Caco-2 (cell line): Measurements from ENCODE around the gene TEX35. TPM values are rescaled to one million over a fixed set of nuclear protein-coding genes. Genes with fewer than 3 reads are reported as not detected.

Source experiments
- BruUV-seq: library from RNA; stranded (reverse); fragments of 400-500 nt; replicated peaks from 2 replicates; lab custom pipeline; 2021; lab: Mats Ljungman, UMichigan
- CTCF ChIA-PET: fragments of 300-600 bp; sonication (Branson Sonifier 250); formaldehyde crosslinking; loops from one replicate; lab custom pipeline; 2022; ENCODE audit warnings: antibody characterized with exemption; lab: Charles Lee
- POLR2A ChIA-PET: fragments of 300-600 bp; sonication (Branson Sonifier 250); formaldehyde crosslinking; loops from one replicate; lab custom pipeline; 2022; ENCODE audit warnings: antibody characterized with exemption; lab: Charles Lee
- DNase-seq, 2 experiments: peaks; one replicate each; pipeline versions ENCODE4 v3.0.0 to v3.0.0-alpha.2; 2020 to 2022
- H3K27me3 ChIP-seq: replicated peaks from 2 replicates; pipeline ENCODE4 v1.6.0; 2011; ENCODE audit warnings: low read length; ENCODE audit not compliant: control insufficient read depth, insufficient read depth
- H3K36me3 ChIP-seq: 2 replicates; pipeline ENCODE4 v1.5.1; 2011; ENCODE audit warnings: low read length; ENCODE audit not compliant: control insufficient read depth, insufficient read depth
- H3K4me1 ChIP-seq: fragments of 250-450 bp; sonication (Bioruptor Pico); 2 replicates; pipeline ENCODE4 v1.5.1; 2020; ENCODE audit warnings: mild to moderate bottlenecking
- H3K4me3 ChIP-seq: 2 replicates; pipeline ENCODE4 v1.5.1; 2011; ENCODE audit warnings: low read depth, mild to moderate bottlenecking, control low read depth, low read length
- H3K9me3 ChIP-seq: fragments of 250-450 bp; sonication (Bioruptor Pico); 2 replicates; pipeline ENCODE4 v1.5.1; 2020; ENCODE audit warnings: mild to moderate bottlenecking, moderate library complexity
- H3K27ac Mint-ChIP-seq: one replicate; pipeline ENCODE4 v1.8.0; 2022; ENCODE audit warnings: mixed read lengths; ENCODE audit not compliant: unreplicated experiment
- H3K27me3 Mint-ChIP-seq: one replicate; pipeline ENCODE4 v1.8.0; 2022; ENCODE audit warnings: mixed read lengths; ENCODE audit not compliant: insufficient read depth, unreplicated experiment
- H3K36me3 Mint-ChIP-seq: one replicate; pipeline ENCODE4 v1.8.0; 2022; ENCODE audit warnings: mild to moderate bottlenecking, mixed read lengths; ENCODE audit not compliant: insufficient read depth, unreplicated experiment
- H3K4me1 Mint-ChIP-seq: one replicate; pipeline ENCODE4 v1.8.0; 2022; ENCODE audit warnings: low read depth, mixed read lengths; ENCODE audit not compliant: unreplicated experiment
- H3K4me3 Mint-ChIP-seq: one replicate; pipeline ENCODE4 v1.8.0; 2022; ENCODE audit warnings: mild to moderate bottlenecking, moderate library complexity, mixed read lengths; ENCODE audit not compliant: unreplicated experiment
- H3K9me3 Mint-ChIP-seq: one replicate; pipeline ENCODE4 v1.8.0; 2022; ENCODE audit warnings: mixed read lengths; ENCODE audit not compliant: unreplicated experiment
- intact Hi-C: fragments of 100-400 bp; cut with micrococcal nuclease; formaldehyde crosslinking; loops from one replicate; pipeline ENCODE4 v1.10.0; 2022; ENCODE audit not compliant: unreplicated experiment
- total RNA-seq: library from RNA; stranded (reverse); gene quantifications from 2 replicates; pipeline ENCODE4 v1.2.3, GENCODE V29; 2022
- TF ChIP-seq, protein P1 (sequence below), 2 experiments: fragments of 200-600 bp in 1 of 2; IDR thresholded peaks; 1 replicate in 1 of 2; 2 replicates in 1 of 2; pipeline versions ENCODE4 v1.5.1 to v1.8.0; 2011 to 2022; ENCODE audit warnings: antibody characterized with exemption in 1 of 2, control low read depth in 1 of 2, inconsistent platforms in 1 of 2, low read depth in 1 of 2, low read length in 1 of 2, mild to moderate bottlenecking in 1 of 2, moderate library complexity in 1 of 2; ENCODE audit not compliant: insufficient read depth in 1 of 2, severe bottlenecking in 1 of 2, unreplicated experiment in 1 of 2

The TEX35 gene
- total RNA-seq, 1 experiment from 2014 or later = not detected

DNA sequence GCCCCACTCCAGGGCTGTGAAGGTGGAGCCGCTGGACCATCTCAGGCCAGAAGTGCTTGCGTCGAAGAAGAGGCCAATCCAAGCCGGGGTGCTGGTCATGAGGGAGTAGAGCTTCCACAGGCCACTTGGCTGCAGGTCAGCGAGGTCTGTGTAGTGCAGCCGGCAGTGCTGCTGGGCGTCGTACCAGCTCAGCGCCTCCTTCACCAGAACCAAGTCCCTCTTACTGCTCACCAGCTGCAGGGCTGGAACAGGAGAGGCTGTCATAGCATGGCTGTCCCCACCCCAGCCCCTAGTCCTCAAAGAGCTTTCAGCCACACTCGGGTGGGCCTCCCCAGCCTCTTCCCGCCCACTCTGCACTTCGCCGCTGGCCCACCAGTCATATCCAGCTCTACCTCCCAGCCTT is 18.3 kb upstream of the TEX35 start:
- TF ChIP-seq, protein P1, sequence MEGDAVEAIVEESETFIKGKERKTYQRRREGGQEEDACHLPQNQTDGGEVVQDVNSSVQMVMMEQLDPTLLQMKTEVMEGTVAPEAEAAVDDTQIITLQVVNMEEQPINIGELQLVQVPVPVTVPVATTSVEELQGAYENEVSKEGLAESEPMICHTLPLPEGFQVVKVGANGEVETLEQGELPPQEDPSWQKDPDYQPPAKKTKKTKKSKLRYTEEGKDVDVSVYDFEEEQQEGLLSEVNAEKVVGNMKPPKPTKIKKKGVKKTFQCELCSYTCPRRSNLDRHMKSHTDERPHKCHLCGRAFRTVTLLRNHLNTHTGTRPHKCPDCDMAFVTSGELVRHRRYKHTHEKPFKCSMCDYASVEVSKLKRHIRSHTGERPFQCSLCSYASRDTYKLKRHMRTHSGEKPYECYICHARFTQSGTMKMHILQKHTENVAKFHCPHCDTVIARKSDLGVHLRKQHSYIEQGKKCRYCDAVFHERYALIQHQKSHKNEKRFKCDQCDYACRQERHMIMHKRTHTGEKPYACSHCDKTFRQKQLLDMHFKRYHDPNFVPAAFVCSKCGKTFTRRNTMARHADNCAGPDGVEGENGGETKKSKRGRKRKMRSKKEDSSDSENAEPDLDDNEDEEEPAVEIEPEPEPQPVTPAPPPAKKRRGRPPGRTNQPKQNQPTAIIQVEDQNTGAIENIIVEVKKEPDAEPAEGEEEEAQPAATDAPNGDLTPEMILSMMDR (IDR thresholded peaks at IDR 0.05; ENCODE audit: insufficient read depth in 1 of 2, low read depth in 1 of 2, low read length in 1 of 2, severe bottlenecking in 1 of 2, unreplicated experiment in 1 of 2) = no peak
- H3K27me3 Mint-ChIP-seq = no peaks in the 10 kb centered on the region
- H3K27me3 ChIP-seq = no peaks in the 10 kb centered on the region
- H3K27ac Mint-ChIP-seq = no peak overlapping the region
- H3K4me1 Mint-ChIP-seq = no peaks in the 10 kb centered on the region
- intact Hi-C loops = no loop called here
- no TSS peak for BruUV-seq
- H3K36me3 ChIP-seq = no peaks in the 10 kb centered on the region
- no peak overlapping the region for H3K4me3 Mint-ChIP-seq
- no peaks in the 10 kb centered on the region for H3K4me1 ChIP-seq
- CTCF ChIA-PET = no interaction called here
- POLR2A ChIA-PET = no interaction called here
- H3K4me3 ChIP-seq = no peak overlapping the region
- H3K9me3 ChIP-seq = no peaks in the 10 kb centered on the region
- no peaks in the 10 kb centered on the region for H3K9me3 Mint-ChIP-seq
- no peaks in the 10 kb centered on the region for H3K36me3 Mint-ChIP-seq
- DNase-seq = no peak

DNA sequence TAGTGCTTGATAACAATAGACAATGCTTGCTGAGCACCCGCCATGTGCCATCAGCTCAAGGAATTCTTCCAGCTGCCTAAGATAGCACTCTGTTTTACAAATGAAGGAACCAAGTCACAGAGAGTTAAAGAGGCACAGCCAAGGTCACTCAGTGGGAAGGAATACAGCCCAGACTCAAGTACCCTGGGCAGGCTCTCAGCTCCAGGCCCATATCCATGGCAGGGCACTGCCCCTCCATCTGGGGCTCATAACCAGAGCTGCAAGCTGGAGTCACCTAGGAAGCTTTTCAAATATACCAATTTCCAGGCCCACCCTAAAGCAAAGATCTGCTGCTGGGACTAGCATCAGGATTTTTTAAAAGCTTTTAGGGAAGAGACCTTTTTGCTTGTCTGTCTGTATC is 17.8 kb upstream of the TEX35 start:
- Histone ChIP-seq H3K9me3 (no peaks in the 10 kb centered on the region), H3K36me3 (no peaks in the 10 kb centered on the region), H3K4me3 (no peak overlapping the region), H3K4me1 (no peaks in the 10 kb centered on the region), H3K27me3 (no peaks in the 10 kb centered on the region)
- H3K36me3 Mint-ChIP-seq = no peaks in the 10 kb centered on the region
- H3K27ac Mint-ChIP-seq = no peak overlapping the region
- ChIA-PET CTCF (no interaction called here), POLR2A (no interaction called here)
- no peaks in the 10 kb centered on the region for H3K27me3 Mint-ChIP-seq
- TF ChIP-seq, protein P1 (IDR thresholded peaks at IDR 0.05; ENCODE audit: insufficient read depth in 1 of 2, low read depth in 1 of 2, low read length in 1 of 2, severe bottlenecking in 1 of 2, unreplicated experiment in 1 of 2) = no peak
- no TSS peak for BruUV-seq
- H3K9me3 Mint-ChIP-seq = no peaks in the 10 kb centered on the region
- no peak overlapping the region for H3K4me3 Mint-ChIP-seq
- no peaks in the 10 kb centered on the region for H3K4me1 Mint-ChIP-seq
- intact Hi-C loops = no loop called here
- DNase-seq = no peak

DNA sequence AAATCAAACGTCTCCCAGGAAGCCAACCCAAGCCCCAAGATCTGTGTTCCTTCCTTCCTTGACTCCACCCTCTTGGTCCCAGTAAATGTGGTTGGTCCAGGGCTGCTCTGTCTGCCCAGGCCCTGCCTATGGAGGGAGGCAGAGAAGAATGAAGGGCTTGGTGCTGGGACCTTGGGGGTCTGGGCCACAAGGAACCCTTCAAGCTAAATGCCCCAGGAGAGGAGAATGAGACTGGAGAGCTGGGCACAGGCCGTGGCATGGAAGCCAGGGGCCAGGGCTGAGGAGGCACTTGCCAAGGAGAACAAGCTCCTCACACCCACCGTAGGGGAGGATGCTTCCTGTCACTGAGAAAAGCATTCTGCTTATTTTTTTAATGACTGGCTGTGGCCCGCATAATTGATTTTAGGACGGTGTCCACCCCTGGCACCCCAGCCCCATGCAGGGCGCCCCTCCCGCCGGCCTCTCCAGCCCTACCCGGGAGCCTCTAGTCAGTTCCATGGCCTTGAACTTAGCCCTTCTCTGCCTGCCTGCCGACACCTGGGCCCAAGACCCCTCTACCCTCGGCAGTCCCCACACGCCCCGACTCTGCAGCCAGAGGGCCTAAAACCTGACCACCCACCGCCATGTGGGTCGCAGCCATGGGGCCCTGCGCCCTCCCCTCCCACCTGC is 17.0 kb upstream of the TEX35 start:
- H3K36me3 ChIP-seq = no peaks in the 10 kb centered on the region
- no peak overlapping the region for H3K4me3 ChIP-seq
- H3K27me3 ChIP-seq = no peaks in the 10 kb centered on the region
- TF ChIP-seq, protein P1 (IDR thresholded peaks at IDR 0.05; ENCODE audit: insufficient read depth in 1 of 2, low read depth in 1 of 2, low read length in 1 of 2, severe bottlenecking in 1 of 2, unreplicated experiment in 1 of 2) = no peak
- no peaks in the 10 kb centered on the region for H3K9me3 ChIP-seq
- ChIA-PET POLR2A (no interaction called here), CTCF (no interaction called here)
- DNase-seq = no peak
- H3K9me3 Mint-ChIP-seq = no peaks in the 10 kb centered on the region
- no peaks in the 10 kb centered on the region for H3K4me1 Mint-ChIP-seq
- BruUV-seq = no TSS peak
- intact Hi-C loops = no loop called here
- no peaks in the 10 kb centered on the region for H3K4me1 ChIP-seq
- H3K27ac Mint-ChIP-seq = no peak overlapping the region
- H3K36me3 Mint-ChIP-seq = no peaks in the 10 kb centered on the region
- no peaks in the 10 kb centered on the region for H3K27me3 Mint-ChIP-seq
- no peak overlapping the region for H3K4me3 Mint-ChIP-seq
